Measurements from ENCODE around the gene WDFY3. TPM values are rescaled to one million over a fixed set of nuclear protein-coding genes. Genes with fewer than 3 reads are reported as not detected.
A peak's percentile ranks its signal among the peaks of the same experiment; 100 is the strongest.

Gene WDFY3, protein sequence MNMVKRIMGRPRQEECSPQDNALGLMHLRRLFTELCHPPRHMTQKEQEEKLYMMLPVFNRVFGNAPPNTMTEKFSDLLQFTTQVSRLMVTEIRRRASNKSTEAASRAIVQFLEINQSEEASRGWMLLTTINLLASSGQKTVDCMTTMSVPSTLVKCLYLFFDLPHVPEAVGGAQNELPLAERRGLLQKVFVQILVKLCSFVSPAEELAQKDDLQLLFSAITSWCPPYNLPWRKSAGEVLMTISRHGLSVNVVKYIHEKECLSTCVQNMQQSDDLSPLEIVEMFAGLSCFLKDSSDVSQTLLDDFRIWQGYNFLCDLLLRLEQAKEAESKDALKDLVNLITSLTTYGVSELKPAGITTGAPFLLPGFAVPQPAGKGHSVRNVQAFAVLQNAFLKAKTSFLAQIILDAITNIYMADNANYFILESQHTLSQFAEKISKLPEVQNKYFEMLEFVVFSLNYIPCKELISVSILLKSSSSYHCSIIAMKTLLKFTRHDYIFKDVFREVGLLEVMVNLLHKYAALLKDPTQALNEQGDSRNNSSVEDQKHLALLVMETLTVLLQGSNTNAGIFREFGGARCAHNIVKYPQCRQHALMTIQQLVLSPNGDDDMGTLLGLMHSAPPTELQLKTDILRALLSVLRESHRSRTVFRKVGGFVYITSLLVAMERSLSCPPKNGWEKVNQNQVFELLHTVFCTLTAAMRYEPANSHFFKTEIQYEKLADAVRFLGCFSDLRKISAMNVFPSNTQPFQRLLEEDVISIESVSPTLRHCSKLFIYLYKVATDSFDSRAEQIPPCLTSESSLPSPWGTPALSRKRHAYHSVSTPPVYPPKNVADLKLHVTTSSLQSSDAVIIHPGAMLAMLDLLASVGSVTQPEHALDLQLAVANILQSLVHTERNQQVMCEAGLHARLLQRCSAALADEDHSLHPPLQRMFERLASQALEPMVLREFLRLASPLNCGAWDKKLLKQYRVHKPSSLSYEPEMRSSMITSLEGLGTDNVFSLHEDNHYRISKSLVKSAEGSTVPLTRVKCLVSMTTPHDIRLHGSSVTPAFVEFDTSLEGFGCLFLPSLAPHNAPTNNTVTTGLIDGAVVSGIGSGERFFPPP (N-terminal part only)
- total RNA-seq (2014; rRNA removed; shearing (Covaris generic)), result 134 and 155 TPM in 2 replicates

DNA sequence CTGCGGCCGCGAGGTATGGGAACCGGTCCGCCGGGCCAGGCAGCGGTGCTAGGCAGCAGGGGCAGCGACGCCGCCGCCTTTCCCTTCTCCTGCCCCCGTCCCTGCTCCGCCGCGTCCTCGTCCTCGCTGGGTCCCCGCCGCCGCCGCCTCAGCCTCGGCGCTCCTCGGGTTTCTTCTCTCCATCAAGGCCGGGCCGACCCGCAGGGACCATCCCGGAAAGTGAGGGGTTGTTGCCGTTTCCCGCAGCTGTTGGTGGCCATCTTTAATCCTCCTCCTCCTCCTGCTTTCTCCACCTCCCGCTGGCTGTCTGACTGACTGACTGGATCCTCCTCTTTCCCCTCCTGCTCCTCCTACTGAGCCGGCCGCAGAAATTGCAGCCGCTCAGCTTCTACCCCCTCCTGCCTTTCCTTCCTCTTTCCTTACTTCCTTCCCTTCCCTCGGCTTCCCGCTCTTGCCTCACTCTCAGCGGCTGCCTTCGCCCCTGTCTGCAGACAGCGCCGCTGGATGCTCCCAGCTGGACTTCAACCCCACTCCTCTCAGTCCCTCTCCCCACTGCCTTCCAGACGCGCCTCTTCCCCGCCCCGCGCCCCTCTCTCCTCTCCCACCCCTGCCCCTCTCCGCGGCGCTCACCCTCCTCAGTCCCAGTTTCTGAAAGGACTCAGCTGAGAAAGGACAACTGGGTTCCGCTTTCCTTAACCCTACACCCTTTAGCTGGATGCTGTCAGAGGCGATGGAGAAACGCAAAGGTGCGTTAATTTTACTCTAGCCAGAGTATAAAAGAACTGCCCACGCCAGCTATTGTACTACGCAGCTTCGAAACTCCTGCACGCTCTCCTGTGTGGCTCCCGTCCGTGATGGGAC, at the start of gene WDFY3:
Gene WDFY3 (minus strand): TSS at position 309 of the 861 bp plus-strand sequence. CDS start 106,099 bp downstream, outside the sequence.
- peaks cover 16% of the 10 kb centered on the region for H3K36me3 ChIP-seq
- H3K27ac ChIP-seq, result peak within 1 kb of the TSS; percentile 91
- peak; percentile 97 to 98 for DNase-seq
- H3K4me1 ChIP-seq, result peaks cover 21% of the 10 kb centered on the region
- no peaks in the 10 kb centered on the region for H3K27me3 ChIP-seq
- peak within 1 kb of the TSS; percentile 77 for H3K4me3 ChIP-seq
- H3K9me3 ChIP-seq (replicated peaks), result no peaks in the 10 kb centered on the region

DNA sequence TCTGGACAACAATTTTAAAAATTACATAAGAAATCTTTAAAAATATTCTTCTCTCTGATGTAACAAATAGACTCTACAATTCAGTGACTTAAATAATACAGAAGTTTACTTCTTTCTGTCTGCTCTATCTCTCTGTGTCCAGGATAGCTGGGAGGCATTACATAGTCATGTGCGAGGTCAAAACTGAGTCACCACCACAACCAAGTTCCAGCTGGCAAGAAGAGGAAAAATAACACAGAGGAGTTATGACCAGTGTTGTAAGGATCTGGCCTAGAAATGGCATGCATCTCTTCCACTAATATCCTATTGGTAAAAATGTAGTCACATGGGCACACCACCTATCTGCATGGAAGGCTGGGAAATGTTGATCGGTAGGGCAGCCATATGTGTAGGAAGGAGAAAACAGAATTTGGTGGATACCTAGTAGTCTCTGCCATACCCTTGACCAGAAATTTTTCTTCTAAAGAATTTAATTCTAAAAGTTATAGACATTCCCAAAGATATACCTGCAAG, 39.4 kb upstream of the WDFY3 start:
- Histone ChIP-seq H3K4me3 (no peak overlapping the region), H3K36me3 (no peaks in the 10 kb centered on the region), H3K9me3 (replicated peaks) (no peaks in the 10 kb centered on the region), H3K27me3 (no peaks in the 10 kb centered on the region), H3K4me1 (no peaks in the 10 kb centered on the region), H3K27ac (no peak overlapping the region)
- peak; percentile 18 to 19 for DNase-seq

DNA sequence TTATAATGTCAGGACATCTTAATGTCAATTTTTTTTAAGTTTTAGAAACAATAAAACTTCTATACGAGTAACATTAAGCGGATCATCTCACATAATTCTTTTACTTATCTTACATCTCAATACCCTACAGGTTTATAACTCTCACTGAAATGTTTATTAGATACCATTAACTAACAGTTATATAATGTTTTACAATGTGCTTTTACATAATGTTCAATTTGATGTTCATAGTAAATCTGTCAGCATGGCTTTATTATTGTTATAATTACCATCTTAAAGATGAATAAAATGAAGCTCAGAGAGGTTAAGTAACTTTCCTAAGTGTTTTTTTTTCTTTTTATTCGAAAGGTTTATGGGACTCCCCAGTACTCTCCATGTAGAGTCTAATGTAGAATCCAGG, 33.9 kb upstream of the WDFY3 start:
- Histone ChIP-seq H3K27ac (no peak overlapping the region), H3K27me3 (no peaks in the 10 kb centered on the region), H3K4me3 (no peak overlapping the region), H3K4me1 (peaks cover 7% of the 10 kb centered on the region), H3K36me3 (no peaks in the 10 kb centered on the region), H3K9me3 (replicated peaks) (no peaks in the 10 kb centered on the region)
- no peak for DNase-seq

DNA sequence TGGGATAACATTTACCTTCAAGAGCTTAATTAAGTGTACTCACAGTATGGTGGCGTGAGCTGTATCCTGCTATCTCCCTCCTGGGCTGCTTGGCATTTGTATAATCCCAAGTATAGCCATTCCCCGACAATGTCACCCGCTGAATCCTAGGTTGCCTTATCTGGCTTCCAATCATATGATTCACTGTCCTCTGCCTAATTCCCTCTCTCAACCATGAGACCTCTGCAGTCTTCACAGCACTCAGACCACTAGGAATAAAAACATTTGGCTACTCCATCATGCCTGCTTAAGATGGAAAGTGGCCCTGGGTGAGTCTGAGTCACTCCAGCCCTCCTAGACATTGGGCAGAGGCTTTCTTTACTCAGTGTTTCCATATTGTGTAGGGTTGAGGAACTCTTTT, 28.9 kb upstream of the WDFY3 start:
- Histone ChIP-seq H3K4me1 (peaks cover 18% of the 10 kb centered on the region), H3K9me3 (replicated peaks) (peaks cover 3% of the 10 kb centered on the region; the same call in 1 of the 2 replicates), H3K27ac (peak overlapping the region; percentile 51), H3K4me3 (no peak overlapping the region), H3K36me3 (no peaks in the 10 kb centered on the region), H3K27me3 (no peaks in the 10 kb centered on the region)
- DNase-seq, result peak; percentile 60 to 66

DNA sequence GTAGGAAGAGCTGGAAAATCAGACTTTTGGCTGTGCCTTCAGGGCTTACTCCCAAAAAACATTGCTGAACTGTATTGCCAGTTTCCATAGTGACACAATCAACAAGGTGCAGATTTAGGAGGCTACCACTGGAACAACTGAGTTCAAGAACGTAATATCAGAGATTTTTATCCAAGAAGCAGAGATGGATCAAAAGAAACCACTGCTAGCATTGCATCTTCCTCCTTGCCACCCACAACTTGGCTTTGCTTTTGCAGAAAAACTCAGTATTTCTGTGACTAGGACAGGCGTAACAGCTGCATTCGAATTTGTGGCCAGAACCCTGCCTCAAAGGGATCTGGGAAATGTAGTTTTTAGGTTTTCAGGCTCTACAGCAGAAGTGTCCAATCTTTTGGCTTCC, 27.8 kb upstream of the WDFY3 start:
- H3K4me1 ChIP-seq, result peaks cover 18% of the 10 kb centered on the region
- H3K27me3 ChIP-seq, result no peaks in the 10 kb centered on the region
- H3K9me3 ChIP-seq (replicated peaks), result peaks cover 3% of the 10 kb centered on the region
- H3K36me3 ChIP-seq, result no peaks in the 10 kb centered on the region
- peak overlapping the region; percentile 51 for H3K27ac ChIP-seq
- peak overlapping the region; percentile 53 for H3K4me3 ChIP-seq
- peak; percentile 66 to 76 for DNase-seq

DNA sequence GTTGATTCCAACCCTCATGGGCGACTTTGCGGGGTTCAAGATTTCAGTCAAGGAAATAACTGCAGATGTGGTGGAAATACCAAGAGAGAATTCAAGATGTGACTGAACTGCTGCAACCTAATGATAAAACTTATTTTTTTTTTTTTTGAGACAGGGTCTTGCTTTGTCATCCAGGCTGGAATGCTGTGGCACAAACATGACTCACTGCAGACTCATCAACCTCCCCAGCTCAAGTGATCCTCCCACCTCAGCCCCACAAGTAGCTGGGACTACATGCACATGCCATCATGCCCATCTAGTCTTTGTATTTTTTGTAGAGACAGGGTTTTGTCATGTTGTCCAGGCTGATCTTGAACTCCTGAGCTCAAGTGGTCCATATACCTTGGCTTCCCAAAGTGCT, 19.5 kb upstream of the WDFY3 start:
- Histone ChIP-seq H3K27me3 (no peaks in the 10 kb centered on the region), H3K36me3 (peaks cover 7% of the 10 kb centered on the region; the same call in 1 of the 2 replicates), H3K4me3 (no peak overlapping the region), H3K4me1 (no peaks in the 10 kb centered on the region; the same call in 1 of the 2 replicates), H3K27ac (no peak overlapping the region), H3K9me3 (replicated peaks) (peaks cover 25% of the 10 kb centered on the region)
- peak in 1 of 2 experiments; percentile 42 for DNase-seq

DNA sequence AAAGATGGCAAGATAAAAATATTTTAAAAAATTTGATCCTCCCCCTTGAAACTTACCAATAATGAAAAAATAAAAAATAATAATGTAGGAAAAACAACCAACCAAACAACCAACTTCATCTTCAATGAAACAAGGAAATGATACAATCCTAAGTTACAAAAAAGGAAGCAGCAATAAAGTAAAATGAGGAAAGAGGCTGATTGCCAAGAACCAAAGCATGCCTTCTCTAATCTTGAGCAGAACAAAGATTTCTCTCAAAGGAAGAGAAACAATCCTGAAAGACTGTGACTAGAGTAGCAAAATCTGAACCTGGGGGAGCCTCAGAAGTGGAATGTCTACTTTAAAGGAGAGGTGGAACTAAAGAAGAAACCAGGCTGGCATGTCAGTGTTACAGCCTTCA, 10.9 kb upstream of the WDFY3 start:
- Histone ChIP-seq H3K27me3 (no peaks in the 10 kb centered on the region), H3K4me3 (no peak overlapping the region), H3K27ac (no peak overlapping the region), H3K4me1 (no peaks in the 10 kb centered on the region), H3K36me3 (peaks cover 4% of the 10 kb centered on the region), H3K9me3 (replicated peaks) (peaks cover 6% of the 10 kb centered on the region; the same call in 1 of the 2 replicates)
- DNase-seq, result no peak

DNA sequence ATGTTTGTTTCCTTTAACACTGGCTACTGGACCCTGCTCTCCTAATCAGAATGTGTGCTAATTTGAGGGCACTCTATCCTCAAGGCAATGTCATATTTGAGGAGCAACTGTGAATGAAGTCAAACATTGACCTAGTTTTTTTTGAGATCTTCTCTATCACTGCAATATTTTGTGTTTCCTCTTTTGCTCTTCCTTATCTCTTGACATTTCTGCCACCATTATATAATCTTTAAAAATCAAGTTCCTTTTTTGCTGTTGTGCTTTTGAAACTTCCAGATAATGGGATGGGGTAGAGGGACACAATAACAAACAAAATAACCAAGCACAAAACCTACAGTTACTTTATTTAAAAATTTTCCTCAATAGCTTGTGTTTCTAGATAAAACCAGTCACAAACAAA, 7.4 kb upstream of the WDFY3 start:
- Histone ChIP-seq H3K27ac (no peak overlapping the region), H3K4me3 (no peak overlapping the region), H3K36me3 (peaks cover 4% of the 10 kb centered on the region), H3K27me3 (no peaks in the 10 kb centered on the region), H3K4me1 (peaks cover 11% of the 10 kb centered on the region), H3K9me3 (replicated peaks) (no peaks in the 10 kb centered on the region)
- no peak for DNase-seq

DNA sequence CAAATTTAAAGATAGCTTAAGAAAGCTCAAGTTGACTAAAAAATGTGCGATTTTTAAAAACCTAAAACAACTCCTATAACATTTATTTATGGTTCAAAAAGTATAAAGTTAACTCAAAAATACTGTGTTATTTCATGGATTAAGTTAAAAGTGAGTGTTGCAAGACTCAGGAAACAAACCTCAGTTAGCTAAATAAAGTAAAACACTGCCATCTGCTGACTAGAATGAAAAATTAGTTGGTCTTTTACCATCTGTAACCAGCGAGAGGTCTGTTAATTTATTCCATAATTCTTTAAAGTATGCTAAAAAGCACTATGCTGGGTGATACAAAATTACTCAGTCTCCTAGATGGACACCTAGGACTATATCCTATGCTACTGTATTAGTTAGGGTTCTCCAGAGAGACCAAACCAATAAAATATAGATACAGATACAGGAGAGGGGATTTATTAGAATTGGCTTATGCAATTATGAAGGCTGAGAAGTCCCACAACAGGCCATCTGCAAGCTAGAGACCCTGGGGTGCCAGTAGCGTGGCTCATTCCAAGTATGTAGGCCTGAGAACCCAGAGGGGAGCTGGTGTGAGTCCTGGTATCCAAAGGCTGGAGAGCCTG, 4.9 kb upstream of the WDFY3 start:
- peak in 1 of 2 experiments; percentile 74 for DNase-seq
- peaks cover 21% of the 10 kb centered on the region for H3K4me1 ChIP-seq

DNA sequence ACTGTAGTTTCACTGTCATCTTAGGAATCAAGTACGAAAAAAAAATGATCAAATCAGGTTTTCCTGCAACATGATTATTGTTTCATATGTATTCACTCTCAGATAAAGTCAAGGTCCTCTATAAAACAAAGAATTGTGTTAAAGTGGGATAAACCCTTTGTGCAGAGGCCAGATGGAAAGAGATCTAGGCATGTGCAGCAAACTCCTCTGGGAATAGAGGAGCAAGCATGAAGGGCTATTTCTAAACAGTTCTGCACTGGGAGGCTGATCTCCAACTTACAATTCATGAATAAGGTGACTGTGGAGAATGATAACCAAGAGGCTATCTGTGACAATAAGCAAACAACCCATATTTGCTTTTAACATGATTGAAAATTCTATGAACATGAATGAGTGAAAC, 2.4 kb upstream of the WDFY3 start:
- Histone ChIP-seq H3K4me1 (peaks cover 21% of the 10 kb centered on the region), H3K27ac (peak overlapping the region; percentile 91; the same call in 1 of the 2 replicates), H3K27me3 (no peaks in the 10 kb centered on the region), H3K4me3 (peak overlapping the region; percentile 77), H3K9me3 (replicated peaks) (no peaks in the 10 kb centered on the region), H3K36me3 (peaks cover 3% of the 10 kb centered on the region; the same call in 1 of the 2 replicates)
- peak; percentile 47 to 74 for DNase-seq

More for the DNA sequence above, 4.9 kb upstream of the WDFY3 start:
- Histone ChIP-seq H3K27me3 (no peaks in the 10 kb centered on the region), H3K4me3 (no peak overlapping the region), H3K36me3 (peaks cover 4% of the 10 kb centered on the region), H3K27ac (no peak overlapping the region), H3K9me3 (replicated peaks) (no peaks in the 10 kb centered on the region)

DNA sequence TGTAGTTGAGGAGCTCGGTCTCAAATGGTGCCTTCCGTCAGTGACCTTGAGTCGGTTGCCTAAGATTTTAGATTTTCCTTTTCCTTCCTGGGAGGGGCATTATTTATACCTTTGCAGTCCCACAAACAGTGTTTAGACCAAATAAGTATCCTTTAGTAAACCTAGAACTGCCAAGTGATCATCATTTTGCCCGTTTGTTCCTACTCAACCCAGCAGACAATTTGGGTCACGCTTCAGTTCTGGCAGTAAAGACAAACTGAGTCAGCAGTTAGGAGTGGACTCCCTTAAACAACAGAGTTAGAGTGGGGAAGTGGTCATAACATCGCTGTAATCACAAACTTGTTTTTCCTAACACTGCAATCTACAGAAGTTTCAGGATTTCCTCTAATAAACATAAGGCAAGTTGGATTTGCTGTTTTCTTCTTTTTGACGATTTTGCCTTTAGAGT, 777 bp upstream of the WDFY3 start:
- Histone ChIP-seq H3K36me3 (peaks cover 12% of the 10 kb centered on the region), H3K4me3 (peak overlapping the region; percentile 77), H3K27me3 (no peaks in the 10 kb centered on the region), H3K9me3 (replicated peaks) (no peaks in the 10 kb centered on the region), H3K4me1 (peaks cover 21% of the 10 kb centered on the region), H3K27ac (peak overlapping the region; percentile 91)
- no peak for DNase-seq

DNA sequence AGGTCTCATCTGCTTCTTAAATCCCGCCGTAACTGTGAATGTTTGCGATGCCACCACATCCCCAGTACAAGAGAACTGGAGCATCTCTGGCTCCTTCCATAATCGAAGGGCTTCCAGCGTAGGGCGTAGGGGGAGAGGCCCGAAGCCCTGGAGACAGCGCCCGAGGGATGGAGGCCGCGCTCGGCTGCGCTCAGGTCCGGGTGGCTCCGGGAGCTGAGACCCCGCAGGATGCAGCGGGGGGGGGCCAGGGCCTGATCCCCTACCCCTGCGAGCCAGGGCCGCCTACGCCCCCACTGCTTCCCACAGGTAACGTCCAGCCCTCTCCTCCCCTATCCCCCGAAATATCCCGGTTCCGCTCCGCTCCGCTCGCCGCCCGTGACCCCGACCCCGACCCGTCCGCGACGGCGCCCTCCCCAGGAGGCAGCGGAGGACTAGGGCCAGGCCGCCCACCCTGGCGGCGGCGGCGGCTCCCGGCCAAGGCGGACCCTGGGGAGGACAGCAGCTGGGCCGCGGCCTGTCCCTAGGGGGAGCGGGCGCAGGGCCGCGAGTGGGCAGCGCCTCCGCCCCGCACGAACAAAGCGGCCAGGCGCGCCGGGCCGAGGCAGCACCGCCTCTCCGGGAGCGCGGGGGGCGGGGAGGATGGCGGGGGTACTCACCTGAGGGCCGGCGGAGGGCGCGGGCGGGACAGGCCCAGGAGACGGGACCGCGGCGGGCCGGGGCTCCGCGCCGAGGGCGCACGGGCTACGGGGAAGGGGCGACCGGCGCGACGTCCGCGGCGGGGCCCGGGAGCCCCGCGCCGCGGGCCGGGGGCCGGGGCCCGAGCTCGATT, 723 bp downstream of the WDFY3 start:
- H3K4me3 ChIP-seq, result peak overlapping the region; percentile 77
- H3K4me1 ChIP-seq, result peaks cover 17% of the 10 kb centered on the region
- H3K27me3 ChIP-seq, result no peaks in the 10 kb centered on the region
- peak; percentile 76 to 84 for DNase-seq
- no peaks in the 10 kb centered on the region for H3K9me3 ChIP-seq (replicated peaks)
- H3K36me3 ChIP-seq, result peaks cover 16% of the 10 kb centered on the region
- peak overlapping the region; percentile 91 for H3K27ac ChIP-seq

Data from SJCRH30 (cell line).